GM18517 (cell line): ENCODE data around the gene PAFAH1B1.
"Not testable (repeated sequence)": the region's sequence is repeated elsewhere in the genome, so short reads cannot be mapped to it uniquely, and the experiment has no call there.

Experiments used
- ATAC-seq: cut with Tn5 transposase; IDR thresholded peaks from one replicate; pipeline ENCODE4 v1.9.1; 2021; ENCODE audit warnings: mild to moderate bottlenecking, moderate library complexity; ENCODE audit not compliant: unreplicated experiment

Gene PAFAH1B1

DNA sequence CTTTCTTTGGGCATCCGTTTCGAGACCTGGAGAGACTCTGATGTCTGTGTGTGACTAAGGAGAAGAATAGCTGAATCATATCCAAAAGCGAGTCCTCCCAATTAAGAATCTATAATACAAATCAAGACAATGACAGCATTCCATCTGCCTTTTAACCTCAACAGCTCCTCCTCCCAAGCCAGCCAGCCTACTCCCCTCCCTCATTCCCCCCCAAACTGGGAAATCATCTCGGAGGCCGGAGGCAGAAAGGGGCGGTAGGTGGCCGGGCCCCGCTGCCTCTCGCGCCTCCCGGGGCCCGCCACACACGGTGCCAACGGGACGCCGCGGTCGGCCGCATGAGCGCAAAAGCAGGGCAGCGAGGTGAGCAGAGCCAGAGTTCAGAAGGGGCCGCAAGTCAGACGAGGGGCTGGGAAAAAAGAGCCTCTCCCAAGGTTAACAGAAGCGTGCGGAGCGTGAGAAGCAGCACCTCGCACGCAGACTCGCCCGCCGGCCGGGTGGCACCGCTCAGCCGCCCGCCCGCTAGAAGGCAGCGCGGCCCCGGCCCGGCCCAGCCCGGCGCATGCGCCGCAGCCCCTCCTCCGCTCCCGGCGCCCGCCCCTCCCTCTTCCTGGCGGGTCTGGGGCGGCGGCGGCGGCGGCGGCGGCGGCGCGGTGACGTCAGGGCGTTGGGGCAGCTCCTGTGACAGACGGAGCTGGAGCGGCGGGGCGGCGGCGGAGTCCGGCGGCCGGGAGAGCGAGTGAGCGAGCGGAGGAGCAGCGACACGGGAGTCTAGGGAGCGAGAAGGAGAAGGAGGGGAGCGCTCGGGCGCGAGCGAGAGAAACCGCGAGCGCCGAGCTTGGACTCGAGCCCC lies at the start of gene PAFAH1B1:
Gene PAFAH1B1, plus strand, starts transcription at position 684 of the 850 bp plus-strand sequence. CDS start 44,635 bp downstream, outside the sequence.
- ATAC-seq = peak; percentile 67

DNA sequence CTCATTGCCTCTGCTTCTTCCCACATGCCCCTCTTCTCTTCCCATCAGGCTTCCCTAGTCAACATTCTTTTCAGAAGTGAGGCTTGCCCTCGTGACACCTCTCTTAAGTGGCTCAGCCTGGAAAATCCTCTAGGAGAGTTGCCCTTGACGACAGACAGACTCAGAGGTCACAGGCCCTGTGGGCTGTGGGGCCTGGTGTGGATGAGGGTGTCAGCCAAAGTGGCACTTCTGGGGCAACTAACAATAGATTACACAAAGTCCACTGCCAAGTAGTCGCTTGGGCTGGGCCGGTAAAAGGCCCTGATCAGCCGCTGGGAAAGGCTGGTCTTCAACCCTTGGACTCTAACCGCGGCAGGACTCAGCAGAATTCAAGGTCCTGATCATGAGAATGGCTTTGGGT lies 48.1 kb upstream of the PAFAH1B1 start:
- ATAC-seq = no peak

DNA sequence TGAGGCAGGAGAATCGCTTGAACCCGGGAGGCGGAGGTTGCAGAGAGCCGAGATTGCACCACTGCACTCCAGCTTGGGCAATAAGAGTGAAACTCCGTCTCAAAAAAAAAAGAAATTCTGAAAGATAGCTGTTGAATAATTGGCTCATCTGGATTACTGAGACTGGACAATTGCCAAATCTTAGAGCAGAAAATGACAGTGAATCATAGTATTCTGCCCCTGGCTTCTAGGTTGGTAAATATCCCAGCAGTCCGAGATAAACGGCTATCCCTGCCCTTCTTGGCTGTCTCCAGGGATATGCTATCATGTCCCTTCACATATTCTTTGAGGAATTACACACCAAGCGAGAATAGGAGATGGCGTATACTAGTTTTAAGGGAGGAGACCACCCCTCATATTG lies 46.3 kb upstream of the PAFAH1B1 start:
- no peak for ATAC-seq

DNA sequence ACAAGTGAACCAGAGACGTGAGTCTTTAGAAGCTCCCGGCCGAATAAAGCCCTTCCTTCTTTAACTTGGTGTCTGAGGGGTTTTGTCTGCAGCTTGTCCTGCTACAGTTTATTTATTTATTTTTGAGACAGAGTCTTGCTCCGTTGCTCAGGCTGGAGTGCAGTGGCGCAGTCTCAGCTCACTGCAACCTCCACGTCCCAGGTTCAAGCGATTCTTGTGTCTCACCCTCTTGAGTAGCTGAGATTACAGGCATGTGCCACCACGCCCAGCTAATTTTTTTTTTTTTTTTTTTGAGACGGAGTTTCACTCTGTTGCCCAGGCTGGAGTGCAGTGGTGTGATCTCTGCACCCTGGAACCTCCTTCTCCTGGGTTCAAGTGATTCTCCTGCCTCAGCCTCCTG lies 45.4 kb upstream of the PAFAH1B1 start:
- not testable (repeated sequence) for ATAC-seq

DNA sequence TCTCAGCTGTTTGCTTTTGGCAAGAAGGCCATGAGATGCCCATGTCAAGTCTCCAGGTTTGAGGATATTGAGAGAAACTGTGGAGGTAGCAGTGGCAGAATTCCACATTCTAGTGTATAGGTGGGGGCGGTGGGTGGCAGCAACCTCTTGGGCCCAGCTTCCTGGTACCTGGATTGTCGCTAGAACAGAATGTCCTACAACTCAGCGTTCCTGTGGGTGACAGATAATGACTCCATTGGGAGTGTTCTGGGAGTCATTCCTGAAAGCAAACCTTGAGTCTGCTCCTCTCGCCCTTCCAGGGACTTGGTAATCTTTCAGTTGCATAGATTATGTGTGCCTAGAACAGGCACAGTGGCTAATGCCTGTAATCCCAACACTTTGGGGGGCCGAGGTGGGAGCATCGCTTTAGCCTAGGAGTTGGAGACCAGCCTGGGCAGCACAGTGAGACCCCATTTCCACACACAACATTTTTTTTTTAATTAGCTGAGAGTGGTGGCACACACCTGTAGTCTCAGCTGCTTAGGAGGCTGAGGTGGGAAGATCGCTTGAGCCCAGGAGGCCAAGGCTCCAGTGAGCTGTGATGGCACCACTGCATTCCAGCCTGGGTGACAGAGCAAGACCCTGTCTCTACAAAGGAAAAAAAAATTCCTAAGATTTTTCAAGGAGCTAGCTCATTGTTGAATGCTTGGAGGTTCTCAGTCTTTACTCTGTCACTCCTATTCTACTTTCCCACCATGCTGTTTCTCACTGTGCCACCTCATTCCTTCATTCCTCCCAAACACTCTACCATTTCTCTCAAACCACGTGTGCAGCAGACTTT lies 43.9 kb upstream of the PAFAH1B1 start:
- ATAC-seq = no peak

DNA sequence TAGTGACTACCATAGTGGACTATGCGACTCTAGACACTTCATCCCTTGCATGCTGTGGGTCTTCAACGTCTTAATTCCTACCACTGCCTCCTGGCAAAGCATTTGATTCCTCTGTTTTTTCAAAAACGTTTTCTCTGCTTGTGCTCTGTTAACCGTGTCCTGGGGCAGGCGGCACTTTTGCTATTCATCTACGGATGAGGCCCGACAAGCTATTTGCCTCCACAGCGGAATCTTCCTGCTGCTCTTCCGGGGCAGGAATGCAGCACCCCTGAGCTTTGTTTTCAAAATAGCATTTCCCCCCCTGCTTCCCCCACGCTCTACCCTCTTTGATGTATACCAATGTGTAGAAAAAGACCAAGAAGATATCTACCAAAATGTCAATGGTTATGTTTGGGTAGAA lies 42.0 kb upstream of the PAFAH1B1 start:
- no peak for ATAC-seq

DNA sequence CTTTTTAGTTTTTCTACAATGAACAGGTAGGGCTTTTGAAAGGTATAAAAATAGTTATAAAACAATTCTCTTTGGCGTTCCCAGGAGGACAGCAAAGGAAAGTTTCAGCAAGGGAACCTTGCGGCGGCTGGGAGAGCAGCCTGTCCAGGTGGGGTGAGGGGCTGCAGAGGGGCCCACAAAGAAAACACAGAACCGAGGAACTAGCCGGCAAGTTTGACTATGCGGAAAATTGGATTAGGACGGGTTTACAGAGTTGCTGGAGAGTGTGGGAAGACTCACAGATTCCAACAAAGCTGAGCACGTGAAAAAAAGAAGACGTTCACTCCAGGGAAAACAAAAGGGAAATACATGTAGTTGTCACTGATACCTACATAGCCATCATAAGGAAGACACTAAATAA lies 41.5 kb upstream of the PAFAH1B1 start:
- ATAC-seq = no peak

DNA sequence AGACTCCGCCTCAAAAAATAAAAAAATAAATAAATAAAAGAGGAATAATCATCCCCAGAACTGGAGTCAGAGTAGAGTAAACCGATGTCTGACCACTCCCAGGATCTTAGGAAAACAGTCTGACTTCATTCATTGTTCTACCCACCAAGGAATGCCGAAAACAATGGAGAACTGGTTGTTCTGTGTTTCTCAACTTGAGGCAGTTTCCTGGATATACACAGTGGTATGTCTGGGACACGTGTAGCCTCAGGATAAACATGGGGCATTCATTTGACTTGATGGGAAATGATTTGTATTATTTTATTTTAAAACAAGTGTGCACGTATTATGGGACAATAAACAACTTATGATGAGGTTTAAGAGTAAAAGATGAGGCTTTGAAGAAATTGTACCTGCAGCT lies 32.8 kb upstream of the PAFAH1B1 start:
- no peak for ATAC-seq

DNA sequence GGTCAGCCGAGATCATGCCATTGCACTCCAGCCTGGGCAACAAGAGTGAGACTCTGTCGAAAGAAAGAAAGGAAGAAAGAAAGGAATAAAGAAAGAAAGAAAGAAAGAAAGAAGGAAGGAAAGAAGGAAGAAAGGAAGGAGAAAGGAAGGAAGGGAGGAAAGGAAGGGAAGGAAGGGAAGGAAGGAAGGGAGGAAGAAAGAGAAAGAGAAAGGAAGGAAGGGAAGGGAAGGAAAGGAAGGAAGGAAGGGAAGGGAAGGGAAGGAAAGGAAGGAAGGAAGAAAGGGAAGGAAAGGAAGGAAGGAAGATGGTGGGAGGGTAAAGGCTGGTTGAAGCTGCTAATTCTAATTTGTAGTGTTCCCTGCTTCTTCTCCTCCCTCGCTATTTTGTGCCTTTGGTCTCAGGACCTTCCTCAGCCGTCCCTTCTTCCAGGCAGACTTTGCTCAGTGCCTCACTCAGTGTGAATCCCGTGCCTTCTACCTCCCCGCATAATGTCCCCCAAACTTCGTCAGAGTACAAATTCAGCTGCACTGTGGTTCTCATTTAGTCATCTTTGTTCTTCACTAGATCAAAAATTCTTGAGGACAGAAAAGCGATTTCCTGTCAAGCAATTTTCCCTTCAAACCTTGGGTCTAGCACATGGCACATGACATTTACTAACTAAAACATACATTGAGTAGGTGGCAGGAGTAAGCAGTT lies 31.1 kb upstream of the PAFAH1B1 start:
- no peak for ATAC-seq

DNA sequence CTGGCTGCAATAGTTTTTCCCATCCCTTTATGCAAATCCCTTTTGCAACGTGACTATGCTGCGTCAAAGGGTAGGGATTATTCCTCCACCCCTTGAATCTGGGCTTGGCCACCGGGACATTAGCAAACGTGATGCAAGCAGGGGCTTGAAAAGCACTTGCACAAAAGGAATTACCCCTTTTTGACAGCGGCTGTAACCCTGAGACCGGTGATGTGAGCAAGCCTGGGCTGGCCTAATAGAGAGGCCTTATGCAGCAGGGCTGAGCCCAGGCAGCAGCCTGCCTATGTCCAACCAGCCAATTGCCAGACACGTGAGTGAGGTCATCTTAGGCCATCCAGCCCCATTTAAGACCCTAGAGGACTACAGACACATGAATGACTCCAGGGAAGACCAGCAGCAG lies 30.4 kb upstream of the PAFAH1B1 start:
- no peak for ATAC-seq

DNA sequence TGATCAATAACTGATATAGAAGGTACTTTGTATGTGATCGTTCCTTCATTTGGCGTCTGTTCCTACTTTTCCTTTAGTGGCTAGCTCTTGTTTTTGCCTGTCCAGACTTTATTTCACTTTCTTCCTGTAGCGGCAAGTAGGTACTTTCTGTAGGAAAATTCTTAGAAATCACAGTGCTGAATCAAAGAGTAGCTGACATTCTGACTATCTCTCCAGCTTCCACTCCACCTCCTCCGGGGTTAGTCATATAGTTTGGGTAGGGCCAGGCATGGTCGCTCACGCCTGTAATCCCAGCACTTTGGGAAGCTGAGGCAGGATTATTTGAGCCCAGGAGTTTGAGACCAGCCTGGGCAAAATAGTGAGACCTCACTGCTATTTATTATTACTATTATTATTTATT lies 29.9 kb upstream of the PAFAH1B1 start:
- ATAC-seq = no peak

DNA sequence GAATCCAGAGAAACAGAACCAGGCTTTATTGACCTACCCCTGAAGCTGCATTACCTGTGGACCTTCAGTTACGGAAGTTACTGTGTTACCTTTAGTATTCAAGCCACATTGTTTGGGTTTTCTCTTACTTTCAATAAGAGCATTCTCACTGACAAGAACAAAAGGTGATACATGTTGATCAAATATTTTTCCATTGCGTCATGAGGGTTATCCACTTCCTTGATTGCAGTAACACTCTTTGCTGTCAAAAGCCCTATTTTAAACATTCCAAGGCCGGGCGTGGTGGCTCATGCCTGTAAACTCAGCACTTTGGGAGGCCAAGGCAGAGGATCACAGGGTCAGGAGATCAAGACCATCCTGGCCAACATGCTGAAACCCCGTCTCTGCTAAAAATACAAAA lies 28.6 kb upstream of the PAFAH1B1 start:
- no peak for ATAC-seq

DNA sequence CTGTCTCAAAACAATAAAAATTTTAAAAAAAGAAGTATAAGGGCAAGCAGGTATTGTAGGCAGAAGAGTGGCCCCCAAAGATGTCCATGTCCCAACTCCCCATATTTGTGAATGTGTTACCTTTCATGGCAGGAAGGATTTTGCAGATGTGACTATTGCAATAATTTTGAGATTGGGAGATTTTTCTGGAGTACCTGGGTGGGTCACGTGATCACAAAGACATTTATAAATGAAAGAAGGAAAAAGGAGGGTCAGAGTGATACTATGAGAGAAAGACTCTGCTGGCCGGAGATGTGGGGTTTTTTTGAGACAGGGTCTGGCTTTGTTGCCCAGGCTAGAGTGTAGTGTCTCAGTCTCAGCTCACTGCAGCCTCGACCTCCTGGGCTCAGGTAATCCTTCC lies 27.4 kb upstream of the PAFAH1B1 start:
- ATAC-seq = no peak

DNA sequence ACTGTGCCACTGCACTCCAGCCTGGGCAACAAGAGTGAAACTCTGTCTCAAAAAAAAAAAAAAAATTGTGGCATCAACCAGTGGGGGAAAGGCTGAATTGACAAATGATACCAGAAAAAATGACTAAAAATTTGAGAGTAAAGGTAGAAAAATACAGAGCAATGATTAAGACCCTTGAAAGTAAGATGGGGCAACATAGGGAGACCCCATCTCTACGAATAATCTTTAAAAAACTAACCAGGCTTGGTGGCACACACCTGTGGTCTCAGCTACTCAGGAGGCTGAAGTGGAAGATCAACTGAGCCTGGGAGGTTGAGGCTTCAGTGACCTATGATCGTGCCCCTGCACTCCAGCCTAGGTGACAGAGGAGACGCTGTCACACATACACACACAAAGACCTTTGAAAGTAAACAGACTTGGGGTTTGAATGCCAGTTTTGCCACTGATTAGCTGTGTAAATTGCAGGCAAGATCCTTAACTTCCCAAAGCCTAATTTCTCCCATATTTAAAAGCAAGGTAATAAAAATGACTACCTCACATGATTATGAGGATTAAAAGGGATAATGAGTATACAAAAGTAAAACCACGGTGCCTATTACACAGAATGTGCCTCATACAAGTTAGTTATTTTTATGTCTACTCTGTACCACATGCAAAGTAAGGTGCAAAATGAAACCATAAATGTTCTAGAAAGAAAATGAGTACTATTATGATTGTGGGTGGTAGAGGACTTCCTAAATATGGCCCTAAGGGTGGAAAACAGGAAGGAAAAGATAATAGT lies 21.7 kb upstream of the PAFAH1B1 start:
- peak; percentile 74 for ATAC-seq

DNA sequence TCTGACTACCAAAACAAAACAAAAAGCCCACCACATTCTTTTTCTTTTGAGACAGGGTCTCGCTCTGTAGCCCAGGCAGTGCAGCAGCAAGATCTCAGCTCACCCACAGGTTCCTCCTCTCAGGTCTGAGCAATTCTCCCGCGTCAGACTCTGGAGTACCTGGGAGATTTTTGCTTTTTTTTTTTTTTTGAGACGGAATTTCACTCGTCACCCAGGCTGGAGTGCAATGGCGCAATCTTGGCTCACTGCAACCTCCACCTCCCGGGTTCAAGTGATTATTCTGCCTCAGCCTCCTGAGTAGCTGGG lies 21.2 kb upstream of the PAFAH1B1 start:
- not testable (repeated sequence) for ATAC-seq

DNA sequence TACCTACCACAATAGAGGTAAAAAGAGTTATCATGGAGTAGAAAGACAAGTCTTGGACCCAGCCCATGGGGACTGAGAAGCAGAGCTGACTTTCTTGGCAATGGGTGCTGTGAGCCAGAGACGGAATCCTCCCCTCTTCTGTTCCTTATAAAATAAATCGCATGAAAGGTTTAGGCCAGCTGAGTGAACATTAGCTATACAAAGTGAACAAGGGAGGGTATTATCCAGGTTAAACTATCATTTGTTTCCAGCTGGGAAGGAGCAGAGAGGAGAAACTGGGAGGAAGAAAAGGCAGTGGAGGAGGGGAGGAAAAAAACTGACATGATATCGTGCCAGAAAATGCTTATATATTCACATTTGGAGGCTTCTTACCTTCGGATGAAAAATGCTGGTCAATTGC lies 13.3 kb upstream of the PAFAH1B1 start:
- no peak for ATAC-seq

DNA sequence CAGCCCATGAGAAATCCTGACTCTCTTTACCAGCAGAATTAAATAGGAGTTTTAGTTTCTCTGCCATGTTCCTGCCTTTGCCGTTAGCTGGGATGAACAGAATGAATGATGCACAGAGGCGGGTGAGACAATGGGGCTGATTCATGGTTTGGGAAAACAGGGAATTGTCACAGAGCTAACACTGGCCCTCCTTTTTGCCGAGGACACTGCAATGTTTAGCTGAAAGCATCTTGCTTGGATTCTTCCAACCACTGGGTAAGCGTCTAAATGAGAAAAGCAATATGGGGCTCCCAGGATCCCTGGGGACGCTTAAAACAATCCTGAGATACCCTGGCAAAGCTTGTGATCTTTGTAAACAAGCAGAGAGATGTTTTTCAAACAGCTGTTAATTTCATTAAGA lies 12.8 kb upstream of the PAFAH1B1 start:
- ATAC-seq = no peak

DNA sequence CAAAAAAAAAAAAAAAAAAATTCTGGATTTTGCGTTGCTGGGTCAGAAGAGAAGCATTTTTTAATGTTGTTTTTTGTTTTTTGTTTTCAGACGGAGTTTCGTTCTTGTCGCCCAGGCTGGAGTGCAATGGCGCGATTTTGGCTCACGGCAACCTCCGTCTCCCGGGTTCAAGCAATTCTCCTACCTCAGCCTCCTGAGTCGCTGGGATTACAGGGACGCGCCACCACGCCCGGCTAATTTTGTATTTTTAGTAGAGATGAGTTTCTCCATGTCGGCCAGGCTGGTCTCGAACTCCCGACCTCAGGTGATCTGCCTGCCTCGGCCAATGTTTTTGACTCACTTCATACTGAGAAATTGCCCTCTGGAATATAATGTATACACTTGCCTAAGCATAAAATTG lies 11.0 kb upstream of the PAFAH1B1 start:
- no peak for ATAC-seq

DNA sequence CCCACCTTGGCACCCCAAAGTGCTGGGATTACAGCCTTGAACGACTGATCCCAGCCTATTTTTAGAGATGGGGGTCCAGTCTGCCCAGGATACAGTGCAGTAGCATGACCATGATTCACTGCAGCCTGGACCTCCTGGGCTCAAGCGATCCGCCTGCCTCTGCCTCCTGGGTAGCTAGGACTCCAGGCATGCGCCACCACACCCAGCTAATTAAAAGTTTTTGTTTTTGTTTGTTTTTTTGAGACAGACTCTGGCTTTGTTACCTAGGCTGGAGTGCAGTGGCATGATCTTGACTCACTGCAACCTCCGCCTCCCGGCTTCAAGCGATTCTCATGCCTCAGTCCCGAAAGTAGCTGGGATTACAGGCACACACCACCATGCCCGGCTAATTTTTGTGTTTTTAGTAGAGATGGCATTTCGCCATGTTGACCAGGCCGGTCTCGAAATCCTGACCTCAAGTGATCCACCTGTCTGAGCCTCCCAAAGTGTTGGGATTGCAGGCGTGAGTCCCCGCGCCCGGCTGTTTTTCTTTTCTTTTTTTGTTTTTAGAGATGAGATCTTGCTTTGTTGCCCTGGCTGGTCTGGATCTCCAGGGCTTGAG lies 2.3 kb upstream of the PAFAH1B1 start:
- ATAC-seq = no peak
